GM13976 (cell line): ENCODE data around the gene NUP210.

Experiments used
- DNase-seq: peaks from one replicate; pipeline ENCODE4 v3.0.0; 2012; ENCODE audit warnings: low spot score
- CTCF ChIP-seq: IDR thresholded peaks from 2 replicates; pipeline ENCODE4 v1.5.1; 2012; ENCODE audit warnings: borderline replicate concordance, mild to moderate bottlenecking; ENCODE audit not compliant: insufficient read depth; ENCODE audit errors: extremely low read depth, missing control alignments, control extremely low read depth
- in situ Hi-C: fragments of 300-500 bp; cut with MboI; formaldehyde crosslinking; loops from one replicate; pipeline ENCODE4 v1.12.0; 2022; ENCODE audit warnings: low sequenced_read_pairs, mixed read lengths, inconsistent platforms; ENCODE audit not compliant: unreplicated experiment

Gene NUP210

GRCh38 chr3:13376091-13376490 lies 44.0 kb downstream of the NUP210 start:
- DNase-seq, result no peak
- in situ Hi-C loops, result no loop called here
- TF ChIP-seq CTCF, result no peak

- no peak for DNase-seq
- in situ Hi-C loops, result no loop called here
- TF ChIP-seq CTCF, result no peak
Measured at GRCh38 chr3:13375464-13375863, 44.7 kb downstream of the NUP210 start.

- DNase-seq, result no peak
- no peak for TF ChIP-seq CTCF
- in situ Hi-C loops, result no loop called here
Measured at GRCh38 chr3:13373975-13374586, 46.0 kb downstream of the NUP210 start.

- in situ Hi-C loops, result no loop called here
- TF ChIP-seq CTCF, result no peak
- DNase-seq, result no peak
Measured at GRCh38 chr3:13372656-13373055, 47.5 kb downstream of the NUP210 start.

- no peak for DNase-seq
- in situ Hi-C loops, result no loop called here
- no peak for TF ChIP-seq CTCF
Measured at GRCh38 chr3:13372126-13372525, 48.0 kb downstream of the NUP210 start.

GRCh38 chr3:13371100-13372075 lies 48.7 kb downstream of the NUP210 start:
- TF ChIP-seq CTCF, result no peak
- DNase-seq, result no peak
- in situ Hi-C loops, result no loop called here
